ENCODE results near the gene CD55. TPM values are rescaled to one million over a fixed set of nuclear protein-coding genes. Genes with fewer than 3 reads are reported as not detected.

Gene CD55
- total and polyA plus RNA-seq, 3 experiments from 2014 or later: 61.1 to 94.6 (median 85.2) TPM

DNA sequence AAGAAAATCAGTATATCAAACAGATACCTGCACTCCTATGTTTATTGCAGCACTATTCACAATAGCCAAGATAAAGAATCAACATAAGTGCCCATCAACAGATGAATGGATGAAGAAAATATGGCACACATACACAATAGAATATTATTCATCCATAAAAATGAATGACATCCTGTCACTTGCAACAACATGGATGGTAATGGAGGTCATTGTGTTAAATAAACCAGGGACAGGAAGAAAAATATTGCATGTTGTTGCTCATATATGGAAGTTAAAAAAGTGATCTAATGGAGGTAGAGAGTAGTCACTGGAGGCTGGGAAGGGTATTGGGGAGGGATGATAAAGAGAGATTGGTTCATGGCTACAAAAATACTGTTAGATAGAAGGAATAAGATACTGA lies 67.2 kb downstream of the CD55 start:
- Mint-ChIP-seq H3K4me1 (no peaks in the 10 kb centered on the region), H3K36me3 (peaks cover 1 to 23% (median 2%) of the 10 kb centered on the region in 3 donors), H3K27me3 (peaks cover 6 to 37% of the 10 kb centered on the region in 2 donors), H3K9me3 (peaks cover 7 to 24% (median 24%) of the 10 kb centered on the region in 5 donors), H3K27ac (no peak overlapping the region), H3K4me3 (no peak overlapping the region)
- POLR2A ChIA-PET: no interaction called here
- no peak for DNase-seq
- Histone ChIP-seq H3K27ac (ENCODE audit: low read depth, low read length) (no peak overlapping the region), H3K27me3 (ENCODE audit: insufficient read depth, low read length, poor library complexity, severe bottlenecking) (no peaks in the 10 kb centered on the region), H3K9me3 (ENCODE audit: low read length) (no peaks in the 10 kb centered on the region), H3K4me3 (ENCODE audit: low read length) (no peak overlapping the region), H3K36me3 (ENCODE audit: insufficient read depth, low read length) (no peaks in the 10 kb centered on the region), H3K4me1 (ENCODE audit: insufficient read depth, low read length) (no peaks in the 10 kb centered on the region)
- CTCF ChIA-PET: no interaction called here

DNA sequence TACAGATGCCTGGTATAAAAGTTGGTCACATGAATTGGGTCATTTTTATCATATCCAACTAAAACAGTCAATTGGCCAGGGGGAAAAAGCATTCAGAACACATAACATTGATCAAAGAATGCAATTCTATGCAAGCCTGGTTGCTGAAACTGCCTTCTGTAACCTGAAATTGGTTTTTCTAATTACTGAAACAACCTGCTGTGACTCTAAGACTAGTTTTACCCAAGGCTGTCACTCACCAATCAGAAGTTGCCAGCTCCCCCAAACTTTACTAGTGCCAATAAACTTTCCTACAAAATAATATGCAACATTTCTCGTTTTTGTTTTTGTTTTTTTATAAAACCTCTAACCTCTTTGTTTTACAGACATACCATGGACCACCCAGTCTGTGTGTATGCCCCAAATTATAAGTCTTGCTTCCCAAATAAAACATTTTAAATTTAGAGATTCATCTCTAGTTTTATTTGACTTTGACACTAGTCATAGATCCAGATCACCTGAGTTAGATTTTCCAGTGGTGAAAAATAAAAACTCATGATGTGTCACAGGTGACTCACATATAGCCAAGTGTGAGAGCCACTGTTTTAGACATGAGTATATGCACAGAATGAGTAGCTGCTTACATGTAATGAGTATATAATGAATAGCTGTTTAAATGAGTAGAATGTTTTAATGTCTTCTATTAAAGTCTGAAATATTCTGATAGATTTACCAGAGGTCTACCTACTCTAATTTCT lies 68.4 kb downstream of the CD55 start:
- H3K9me3 ChIP-seq (ENCODE audit: low read length): no peaks in the 10 kb centered on the region
- no peak overlapping the region for H3K27ac ChIP-seq (ENCODE audit: low read depth, low read length)
- no peaks in the 10 kb centered on the region for H3K4me1 ChIP-seq (ENCODE audit: insufficient read depth, low read length)
- Mint-ChIP-seq H3K4me3 (no peak overlapping the region), H3K27me3 (peaks cover 8 to 38% of the 10 kb centered on the region in 2 donors), H3K9me3 (peaks cover 6 to 16% (median 13%) of the 10 kb centered on the region in 5 donors), H3K36me3 (peaks cover 1 to 23% (median 2%) of the 10 kb centered on the region in 3 donors), H3K4me1 (no peaks in the 10 kb centered on the region), H3K27ac (no peak overlapping the region)
- CTCF ChIA-PET: no interaction called here
- H3K27me3 ChIP-seq (ENCODE audit: insufficient read depth, low read length, poor library complexity, severe bottlenecking): no peaks in the 10 kb centered on the region
- POLR2A ChIA-PET: no interaction called here
- DNase-seq: no peak
- no peaks in the 10 kb centered on the region for H3K36me3 ChIP-seq (ENCODE audit: insufficient read depth, low read length)
- no peak overlapping the region for H3K4me3 ChIP-seq (ENCODE audit: low read length)

DNA sequence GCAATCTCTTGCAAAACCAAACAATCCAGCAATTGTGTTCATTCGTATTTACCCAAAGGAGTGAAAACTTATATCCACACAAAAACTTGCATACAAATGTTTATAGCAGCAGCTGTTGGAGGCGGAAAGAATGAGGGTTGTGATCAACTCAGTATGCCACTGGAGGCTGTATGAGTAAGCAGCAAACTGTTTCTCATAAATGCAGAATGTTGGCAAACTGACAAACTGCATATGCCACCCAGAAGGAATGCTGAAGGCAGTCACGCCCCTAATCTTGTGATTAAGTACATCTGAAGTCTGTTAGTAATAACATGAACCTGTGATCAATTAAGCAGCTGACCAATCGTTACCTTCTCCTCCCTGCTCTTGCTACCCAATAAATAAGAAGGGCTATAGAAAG lies 72.1 kb downstream of the CD55 start:
- POLR2A ChIA-PET: no interaction called here
- Histone ChIP-seq H3K27ac (ENCODE audit: low read depth, low read length) (no peak overlapping the region), H3K27me3 (ENCODE audit: insufficient read depth, low read length, poor library complexity, severe bottlenecking) (no peaks in the 10 kb centered on the region), H3K36me3 (ENCODE audit: insufficient read depth, low read length) (no peaks in the 10 kb centered on the region), H3K4me3 (ENCODE audit: low read length) (no peak overlapping the region), H3K4me1 (ENCODE audit: insufficient read depth, low read length) (no peaks in the 10 kb centered on the region), H3K9me3 (ENCODE audit: low read length) (no peaks in the 10 kb centered on the region)
- H3K36me3 Mint-ChIP-seq: no peaks in the 10 kb centered on the region
- H3K27ac Mint-ChIP-seq: no peak overlapping the region
- no peaks in the 10 kb centered on the region for H3K4me1 Mint-ChIP-seq
- no peak overlapping the region for H3K4me3 Mint-ChIP-seq
- H3K27me3 Mint-ChIP-seq: peaks cover 4 to 27% of the 10 kb centered on the region in 2 donors
- CTCF ChIA-PET: interaction anchor here (1.3 to 1.5 kb wide), 2 partner anchors 11 to 72 kb away, joined by 3 read pairs; partner anchors contain the start of gene CD55
- peaks cover 0 to 3% (median 0%) of the 10 kb centered on the region in 5 donors for H3K9me3 Mint-ChIP-seq
- DNase-seq: no peak

DNA sequence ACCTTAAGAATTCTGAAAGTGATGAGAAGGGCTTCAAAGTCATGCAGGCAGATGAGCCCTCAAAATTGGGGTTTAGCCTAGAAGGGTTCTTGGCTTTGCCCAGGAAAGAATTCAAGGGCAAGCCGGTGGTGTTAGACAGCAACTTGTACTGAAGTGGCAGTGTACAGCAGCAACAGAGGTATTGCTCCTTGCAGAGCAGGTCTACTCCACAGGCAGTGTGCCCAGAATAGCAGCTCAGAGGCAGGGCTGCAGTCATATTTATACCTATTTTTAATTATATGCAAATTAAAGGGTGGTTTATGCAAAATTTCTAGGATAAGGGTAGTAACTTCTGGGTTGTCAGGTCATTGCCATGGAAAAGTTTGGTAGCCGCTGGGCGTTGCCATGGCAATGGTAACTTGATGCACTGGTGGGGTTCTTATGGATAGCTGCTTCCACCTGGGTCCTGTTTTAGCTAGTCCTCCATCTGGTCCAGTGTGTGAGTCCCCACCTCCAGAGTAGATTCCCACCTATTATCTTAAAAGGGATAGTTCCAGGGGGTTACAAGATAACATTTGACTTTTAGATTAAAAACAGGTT lies 74.8 kb downstream of the CD55 start:
- Mint-ChIP-seq H3K4me3 (no peak overlapping the region), H3K36me3 (no peaks in the 10 kb centered on the region), H3K27me3 (peaks cover 4 to 25% of the 10 kb centered on the region in 2 donors), H3K4me1 (no peaks in the 10 kb centered on the region), H3K27ac (no peak overlapping the region), H3K9me3 (no peaks in the 10 kb centered on the region)
- Histone ChIP-seq H3K4me3 (ENCODE audit: low read length) (no peak overlapping the region), H3K36me3 (ENCODE audit: insufficient read depth, low read length) (no peaks in the 10 kb centered on the region), H3K9me3 (ENCODE audit: low read length) (no peaks in the 10 kb centered on the region), H3K27ac (ENCODE audit: low read depth, low read length) (no peak overlapping the region), H3K27me3 (ENCODE audit: insufficient read depth, low read length, poor library complexity, severe bottlenecking) (no peaks in the 10 kb centered on the region), H3K4me1 (ENCODE audit: insufficient read depth, low read length) (no peaks in the 10 kb centered on the region)
- no peak for DNase-seq
- ChIA-PET CTCF (interaction anchor here (1.4 kb wide), 1 partner anchor 9 kb away, joined by 3 read pairs; no protein-coding TSS in a partner anchor), POLR2A (no interaction called here)

DNA sequence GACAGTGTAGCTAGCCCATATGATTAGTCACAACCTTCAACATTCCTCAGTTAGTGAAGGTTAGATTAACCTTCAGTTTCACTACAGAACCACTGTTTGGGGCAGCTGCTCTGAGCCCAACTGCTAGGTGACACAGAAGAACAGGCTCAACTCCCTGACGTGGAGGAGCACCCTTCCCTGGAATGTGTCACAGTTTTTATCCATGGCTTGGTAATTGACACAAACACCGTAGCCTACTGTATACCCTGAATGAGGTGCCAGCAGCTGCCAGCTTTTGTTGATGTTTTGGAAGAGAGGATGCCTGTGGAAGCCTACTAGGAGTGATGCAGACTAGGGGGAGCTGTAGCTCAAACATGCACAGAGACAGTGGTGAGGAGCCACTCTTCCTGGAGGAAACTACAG lies 76.0 kb downstream of the CD55 start:
- H3K27ac ChIP-seq (ENCODE audit: low read depth, low read length): no peak overlapping the region
- Mint-ChIP-seq H3K9me3 (no peaks in the 10 kb centered on the region), H3K4me3 (no peak overlapping the region), H3K27me3 (peaks cover 4 to 16% of the 10 kb centered on the region in 2 donors), H3K36me3 (no peaks in the 10 kb centered on the region), H3K27ac (no peak overlapping the region), H3K4me1 (no peaks in the 10 kb centered on the region)
- no peaks in the 10 kb centered on the region for H3K4me1 ChIP-seq (ENCODE audit: insufficient read depth, low read length)
- ChIA-PET CTCF (interaction anchor here (1.4 kb wide), 1 partner anchor 8 kb away, joined by 3 read pairs; no protein-coding TSS in a partner anchor), POLR2A (no interaction called here)
- no peak overlapping the region for H3K4me3 ChIP-seq (ENCODE audit: low read length)
- H3K36me3 ChIP-seq (ENCODE audit: insufficient read depth, low read length): no peaks in the 10 kb centered on the region
- H3K27me3 ChIP-seq (ENCODE audit: insufficient read depth, low read length, poor library complexity, severe bottlenecking): no peaks in the 10 kb centered on the region
- no peaks in the 10 kb centered on the region for H3K9me3 ChIP-seq (ENCODE audit: low read length)
- DNase-seq: no peak

DNA sequence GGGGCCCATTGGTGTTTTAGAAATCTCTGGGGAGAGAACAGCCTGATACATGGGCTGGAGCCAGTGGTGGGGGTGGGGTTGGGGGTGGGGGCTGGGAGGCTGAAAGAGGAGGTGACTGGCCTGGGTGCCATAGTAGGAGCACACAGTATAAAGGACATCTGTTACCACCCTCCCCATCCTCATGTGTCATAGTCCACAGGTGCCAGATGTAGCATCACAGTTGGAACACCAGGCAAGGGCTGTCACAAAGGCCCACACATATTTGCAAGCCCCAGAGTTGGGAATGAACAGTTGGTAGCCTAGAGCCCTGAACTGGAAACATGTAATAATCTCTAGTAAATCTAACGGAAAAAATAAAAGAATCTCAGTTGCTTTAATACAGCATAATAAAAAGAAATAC lies 77.5 kb downstream of the CD55 start:
- POLR2A ChIA-PET: no interaction called here
- H3K4me1 Mint-ChIP-seq: no peaks in the 10 kb centered on the region
- H3K27me3 Mint-ChIP-seq: peaks cover 5 to 11% of the 10 kb centered on the region in 2 donors
- no peak overlapping the region for H3K27ac ChIP-seq (ENCODE audit: low read depth, low read length)
- H3K27ac Mint-ChIP-seq: no peak overlapping the region
- H3K4me3 ChIP-seq (ENCODE audit: low read length): no peak overlapping the region
- no peaks in the 10 kb centered on the region for H3K4me1 ChIP-seq (ENCODE audit: insufficient read depth, low read length)
- no peaks in the 10 kb centered on the region for H3K27me3 ChIP-seq (ENCODE audit: insufficient read depth, low read length, poor library complexity, severe bottlenecking)
- no peaks in the 10 kb centered on the region for H3K36me3 ChIP-seq (ENCODE audit: insufficient read depth, low read length)
- DNase-seq: no peak
- CTCF ChIA-PET: no interaction called here
- H3K4me3 Mint-ChIP-seq: no peak overlapping the region
- no peaks in the 10 kb centered on the region for H3K36me3 Mint-ChIP-seq
- no peaks in the 10 kb centered on the region for H3K9me3 Mint-ChIP-seq
- no peaks in the 10 kb centered on the region for H3K9me3 ChIP-seq (ENCODE audit: low read length)

DNA sequence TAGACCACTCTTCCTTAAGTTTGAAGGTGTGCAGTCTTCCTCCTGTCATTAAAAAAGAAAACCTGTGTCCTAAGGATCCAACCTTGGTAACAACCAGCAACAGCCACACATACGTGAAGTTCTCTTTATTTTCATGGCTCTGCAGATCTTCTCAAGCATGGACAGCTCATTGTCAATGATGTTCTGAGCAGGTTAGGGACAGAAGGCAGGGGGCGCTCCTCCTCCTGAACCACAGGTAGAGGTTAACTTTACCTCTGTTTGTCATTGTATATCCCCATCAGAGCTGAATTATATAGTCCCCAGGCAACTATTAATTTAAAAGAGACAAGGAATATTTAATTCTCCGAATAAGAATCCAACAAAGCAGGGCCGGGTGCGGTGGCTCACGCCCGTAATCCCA lies 80.1 kb downstream of the CD55 start:
- no peaks in the 10 kb centered on the region for H3K36me3 ChIP-seq (ENCODE audit: insufficient read depth, low read length)
- H3K9me3 ChIP-seq (ENCODE audit: low read length): no peaks in the 10 kb centered on the region
- Mint-ChIP-seq H3K36me3 (no peaks in the 10 kb centered on the region), H3K4me1 (no peaks in the 10 kb centered on the region), H3K27ac (no peak overlapping the region), H3K9me3 (no peaks in the 10 kb centered on the region), H3K27me3 (peaks cover 2 to 6% of the 10 kb centered on the region in 2 donors), H3K4me3 (no peak overlapping the region)
- ChIA-PET POLR2A (no interaction called here), CTCF (interaction anchor here (1.2 to 1.8 kb wide), 2 partner anchors 219 to 318 kb away, joined by 3 to 6 read pairs; no protein-coding TSS in a partner anchor)
- H3K27me3 ChIP-seq (ENCODE audit: insufficient read depth, low read length, poor library complexity, severe bottlenecking): no peaks in the 10 kb centered on the region
- no peak overlapping the region for H3K4me3 ChIP-seq (ENCODE audit: low read length)
- no peaks in the 10 kb centered on the region for H3K4me1 ChIP-seq (ENCODE audit: insufficient read depth, low read length)
- no peak overlapping the region for H3K27ac ChIP-seq (ENCODE audit: low read depth, low read length)
- DNase-seq: no peak

DNA sequence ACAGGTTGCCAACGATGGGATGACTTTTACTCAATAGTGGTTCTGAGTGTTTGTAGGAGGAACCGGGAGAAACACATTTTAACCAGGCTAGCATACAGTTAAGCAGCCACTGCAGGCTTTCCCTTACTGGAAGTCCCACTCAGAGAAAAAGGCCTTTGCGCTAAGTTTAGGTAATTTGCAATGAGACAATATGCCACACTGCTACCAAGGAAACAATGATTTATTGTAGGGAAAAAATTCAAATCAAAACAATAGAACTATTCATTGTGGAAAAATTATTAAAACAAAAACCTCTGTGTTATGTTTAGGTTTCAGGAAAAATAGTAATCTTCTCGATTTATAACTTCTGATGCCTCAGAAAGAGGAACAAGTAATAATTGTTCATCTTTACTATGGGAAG lies 81.3 kb downstream of the CD55 start:
- Mint-ChIP-seq H3K4me3 (no peak overlapping the region), H3K36me3 (no peaks in the 10 kb centered on the region), H3K4me1 (no peaks in the 10 kb centered on the region), H3K27me3 (peaks cover 2 to 4% of the 10 kb centered on the region in 2 donors), H3K9me3 (no peaks in the 10 kb centered on the region), H3K27ac (no peak overlapping the region)
- no peaks in the 10 kb centered on the region for H3K4me1 ChIP-seq (ENCODE audit: insufficient read depth, low read length)
- H3K27me3 ChIP-seq (ENCODE audit: insufficient read depth, low read length, poor library complexity, severe bottlenecking): no peaks in the 10 kb centered on the region
- no peaks in the 10 kb centered on the region for H3K36me3 ChIP-seq (ENCODE audit: insufficient read depth, low read length)
- H3K9me3 ChIP-seq (ENCODE audit: low read length): no peaks in the 10 kb centered on the region
- no peak overlapping the region for H3K27ac ChIP-seq (ENCODE audit: low read depth, low read length)
- CTCF ChIA-PET: interaction anchor here (1.8 kb wide), 1 partner anchor 319 kb away, joined by 6 read pairs; no protein-coding TSS in a partner anchor
- POLR2A ChIA-PET: no interaction called here
- no peak for DNase-seq
- H3K4me3 ChIP-seq (ENCODE audit: low read length): no peak overlapping the region
